Lung (tissue), 12 donors: Measurements from ENCODE around the gene TKFC. TPM values are rescaled to one million over a fixed set of nuclear protein-coding genes. Genes with fewer than 3 reads are reported as not detected.

ENCODE experiments used
- ATAC-seq: fragments of 200-7000 bp; cut with Tn5 transposase; one replicate; pipeline ENCODE4 v1.9.1; 2020; ENCODE audit warnings: moderate number of reproducible peaks; ENCODE audit not compliant: insufficient read depth, low FRiP score
- DNase-seq, 3 donors: peaks; one replicate each; pipeline ENCODE4 v3.0.0-alpha.2; 2013 to 2017
- H3K27ac ChIP-seq, 2 donors: one replicate each; pipeline ENCODE4 v1.5.1; 2013; ENCODE audit warnings: mild to moderate bottlenecking in 2 of 2, moderate library complexity in 2 of 2, control low read depth in 1 of 2, inconsistent platforms in 1 of 2, low read depth in 1 of 2, low read length in 1 of 2
- H3K27me3 ChIP-seq, 3 donors: one replicate each; pipeline ENCODE4 v1.5.1; 2013; ENCODE audit warnings: low read length in 2 of 3; ENCODE audit not compliant: control insufficient read depth in 3 of 3, insufficient read depth in 3 of 3
- H3K36me3 ChIP-seq, 4 donors: one replicate each; pipeline ENCODE4 v1.5.1; 2013; ENCODE audit warnings: low read length in 4 of 4, mild to moderate bottlenecking in 1 of 4, moderate library complexity in 1 of 4; ENCODE audit not compliant: control insufficient read depth in 4 of 4, insufficient read depth in 4 of 4
- H3K4me1 ChIP-seq, 5 donors: one replicate each; pipeline ENCODE4 v1.5.1; 2013; ENCODE audit warnings: low read length in 5 of 5, mild to moderate bottlenecking in 2 of 5, moderate library complexity in 1 of 5; ENCODE audit not compliant: control insufficient read depth in 5 of 5, insufficient read depth in 5 of 5
- H3K4me3 ChIP-seq: one replicate; pipeline ENCODE4 v1.5.1; 2013; ENCODE audit warnings: mild to moderate bottlenecking, control low read depth, moderate library complexity
- H3K9ac ChIP-seq, 2 donors: one replicate each; pipeline ENCODE4 v1.5.1; 2013; ENCODE audit warnings: low read length in 2 of 2, control low read depth in 1 of 2; ENCODE audit not compliant: insufficient read depth in 1 of 2
- H3K9me3 ChIP-seq, 4 donors: one replicate each; pipeline ENCODE4 v1.5.1; 2013; ENCODE audit warnings: low read length in 3 of 4, mild to moderate bottlenecking in 1 of 4, moderate library complexity in 1 of 4; ENCODE audit not compliant: control insufficient read depth in 4 of 4, insufficient read depth in 3 of 4
- WGBS, 2 donors: extraction: QIAGEN DNeasy Blood & Tissue Kit; methylation state at CpG; one replicate each; pipeline ENCODE4 v1.1.7; 2013; 5-methylcytosine and 5-hydroxymethylcytosine counted together
- polyA plus RNA-seq, 2 donors: library from polyadenylated mRNA; stranded (reverse); fragments of 200-250 nt; gene quantifications; one replicate each; pipeline ENCODE4 v1.2.1, GENCODE V29; 2013
- total RNA-seq, 2 donors: library from RNA; depleted of rRNA in 1 of 2; stranded (reverse); fragments of >200 nt in 1 of 2; gene quantifications; one replicate each; pipeline ENCODE4 v1.2.1, GENCODE V29; 2014 to 2021
- TF ChIP-seq, protein P1 (sequence below): IDR thresholded peaks from 2 replicates; pipeline ENCODE4 v1.5.1; 2012; ENCODE audit warnings: mild to moderate bottlenecking; ENCODE audit errors: control extremely low read depth, extremely low read depth
- donor health status: control.
- donor health status: control.
- donor health status: Bipolar disorder and iron deficiency.
- donor health status: healthy.
- donor health status: DM: yes; HTN: yes; CAD: no.

Gene TKFC
- total and polyA plus RNA-seq, 4 donors, result 35.0 to 69.2 (median 39.8) TPM

DNA sequence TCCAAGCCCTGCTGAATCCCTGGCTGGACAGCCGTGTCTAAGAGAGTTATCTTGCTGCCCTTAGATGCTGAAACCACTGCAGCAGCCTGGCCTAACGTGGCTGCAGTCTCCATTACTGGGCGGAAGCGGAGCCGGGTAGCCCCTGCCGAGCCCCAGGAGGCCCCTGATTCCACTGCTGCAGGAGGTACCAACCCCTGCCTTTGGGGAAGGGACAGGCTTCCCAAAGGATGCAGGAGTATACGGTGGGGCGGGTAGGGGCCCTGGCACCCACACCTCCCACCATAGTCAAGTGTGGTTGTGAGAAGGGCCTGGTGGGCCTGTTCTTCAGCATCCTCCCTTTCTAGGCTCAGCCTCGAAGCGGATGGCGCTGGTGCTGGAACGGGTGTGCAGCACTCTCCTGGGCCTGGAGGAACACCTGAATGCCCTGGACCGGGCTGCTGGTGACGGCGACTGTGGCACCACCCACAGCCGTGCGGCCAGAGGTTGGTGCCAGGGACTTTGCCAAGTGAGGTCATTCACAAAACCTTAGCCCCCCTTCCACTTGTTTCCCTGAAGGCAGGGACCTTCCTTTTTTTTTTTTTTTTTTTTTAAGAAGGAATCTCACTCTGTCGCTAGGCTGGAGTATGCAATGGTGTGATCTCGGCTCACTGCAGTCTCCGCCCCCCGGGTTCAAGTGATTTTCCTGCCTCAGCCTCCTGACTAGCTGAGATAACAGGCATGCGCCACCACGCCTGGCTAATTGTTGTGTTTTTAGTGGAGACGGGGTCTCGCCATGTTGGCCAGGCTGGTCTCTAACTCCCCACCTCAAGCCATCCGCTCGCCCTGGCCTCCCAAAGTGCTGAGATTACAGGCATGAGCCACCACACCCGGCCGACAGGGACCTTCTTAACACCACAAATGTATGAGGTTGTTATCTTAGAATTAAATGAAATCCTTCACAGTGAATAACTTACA lies 11.0 kb downstream of the TKFC start:
- H3K4me3 ChIP-seq, result no peak overlapping the region
- H3K9ac ChIP-seq, result no peak overlapping the region
- H3K4me1 ChIP-seq, result no peaks in the 10 kb centered on the region
- WGBS, 2 donors, result 92 to 96% methylated on average over 29 of the region's 29 CpGs
- H3K36me3 ChIP-seq, result peaks cover 0 to 27% (median 7%) of the 10 kb centered on the region in 4 donors
- TF ChIP-seq, protein P1, sequence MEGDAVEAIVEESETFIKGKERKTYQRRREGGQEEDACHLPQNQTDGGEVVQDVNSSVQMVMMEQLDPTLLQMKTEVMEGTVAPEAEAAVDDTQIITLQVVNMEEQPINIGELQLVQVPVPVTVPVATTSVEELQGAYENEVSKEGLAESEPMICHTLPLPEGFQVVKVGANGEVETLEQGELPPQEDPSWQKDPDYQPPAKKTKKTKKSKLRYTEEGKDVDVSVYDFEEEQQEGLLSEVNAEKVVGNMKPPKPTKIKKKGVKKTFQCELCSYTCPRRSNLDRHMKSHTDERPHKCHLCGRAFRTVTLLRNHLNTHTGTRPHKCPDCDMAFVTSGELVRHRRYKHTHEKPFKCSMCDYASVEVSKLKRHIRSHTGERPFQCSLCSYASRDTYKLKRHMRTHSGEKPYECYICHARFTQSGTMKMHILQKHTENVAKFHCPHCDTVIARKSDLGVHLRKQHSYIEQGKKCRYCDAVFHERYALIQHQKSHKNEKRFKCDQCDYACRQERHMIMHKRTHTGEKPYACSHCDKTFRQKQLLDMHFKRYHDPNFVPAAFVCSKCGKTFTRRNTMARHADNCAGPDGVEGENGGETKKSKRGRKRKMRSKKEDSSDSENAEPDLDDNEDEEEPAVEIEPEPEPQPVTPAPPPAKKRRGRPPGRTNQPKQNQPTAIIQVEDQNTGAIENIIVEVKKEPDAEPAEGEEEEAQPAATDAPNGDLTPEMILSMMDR, result no peak
- no peak overlapping the region for H3K27ac ChIP-seq
- DNase-seq (no peak), ATAC-seq (no peak)
- H3K27me3 ChIP-seq, result no peaks in the 10 kb centered on the region
- no peaks in the 10 kb centered on the region for H3K9me3 ChIP-seq

DNA sequence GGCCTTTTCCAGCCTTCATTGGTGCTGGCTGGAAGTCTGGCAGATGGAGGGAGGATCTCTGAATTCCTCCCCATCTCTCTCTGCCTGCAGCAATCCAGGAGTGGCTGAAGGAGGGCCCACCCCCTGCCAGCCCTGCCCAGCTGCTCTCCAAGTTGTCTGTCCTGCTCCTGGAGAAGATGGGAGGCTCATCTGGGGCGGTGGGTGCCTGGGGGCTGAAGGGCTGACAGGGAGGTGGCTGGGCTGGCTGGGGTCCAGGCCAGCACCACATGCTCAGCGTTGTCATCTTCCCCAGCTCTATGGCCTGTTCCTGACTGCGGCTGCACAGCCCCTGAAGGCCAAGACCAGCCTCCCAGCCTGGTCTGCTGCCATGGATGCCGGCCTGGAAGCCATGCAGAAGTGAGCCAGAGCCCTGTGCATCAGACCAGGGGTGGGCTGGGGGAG lies 12.2 kb downstream of the TKFC start:
- peak overlapping the region in 1 of 2 donors; percentile 55 for H3K27ac ChIP-seq
- TF ChIP-seq, protein P1, result no peak
- no peaks in the 10 kb centered on the region for H3K4me1 ChIP-seq
- no peak overlapping the region for H3K4me3 ChIP-seq
- ATAC-seq (no peak), DNase-seq (peak in 1 of 3 donors; percentile 28)
- H3K9ac ChIP-seq, result no peak overlapping the region
- WGBS, 2 donors, result 66 to 72% methylated on average over 3 to 4 of the region's 4 CpGs
- H3K27me3 ChIP-seq, result no peaks in the 10 kb centered on the region
- no peaks in the 10 kb centered on the region for H3K9me3 ChIP-seq
- H3K36me3 ChIP-seq, result peaks cover 0 to 34% (median 7%) of the 10 kb centered on the region in 4 donors

DNA sequence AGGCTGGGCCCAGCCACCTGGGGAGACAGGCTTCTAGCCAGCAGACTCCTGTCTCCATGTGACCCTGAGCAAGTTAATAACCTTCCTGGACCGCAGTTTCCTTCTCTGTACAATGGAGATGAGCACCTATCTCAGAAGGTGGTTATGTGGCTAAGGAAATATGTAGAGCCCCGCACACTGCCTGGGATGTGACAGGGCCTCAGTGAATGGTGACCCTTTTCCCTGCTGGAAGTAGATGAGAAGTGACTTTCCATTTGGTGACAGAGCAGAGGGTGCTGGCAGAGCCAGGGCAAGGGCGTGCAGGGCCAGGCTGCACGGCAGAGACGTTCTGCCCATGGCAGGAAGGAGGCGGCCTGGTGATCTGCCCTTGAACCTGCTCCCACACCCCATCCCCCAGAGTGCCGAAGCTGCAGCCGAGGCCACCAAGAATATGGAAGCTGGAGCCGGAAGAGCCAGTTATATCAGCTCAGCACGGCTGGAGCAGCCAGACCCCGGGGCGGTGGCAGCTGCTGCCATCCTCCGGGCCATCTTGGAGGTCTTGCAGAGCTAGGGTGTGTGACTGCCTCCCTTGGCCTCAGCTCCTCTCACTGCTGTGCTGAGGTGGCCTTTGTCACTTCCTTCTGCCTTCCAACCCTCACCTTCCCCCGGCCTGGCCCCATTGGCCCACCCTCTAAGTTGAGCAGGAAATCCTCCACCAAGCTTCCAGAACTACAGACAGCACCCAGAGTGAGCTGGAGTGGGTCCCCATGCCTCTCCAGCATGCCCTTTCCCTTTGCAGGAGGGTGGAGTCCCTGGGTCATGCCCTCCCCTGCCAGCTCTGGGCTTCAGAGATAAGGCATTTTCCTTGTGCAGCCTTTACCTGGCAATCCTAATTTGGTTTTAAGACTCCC lies 13.2 kb downstream of the TKFC start:
- Histone ChIP-seq H3K36me3 (peaks cover 0 to 43% (median 7%) of the 10 kb centered on the region in 4 donors), H3K4me3 (no peak overlapping the region), H3K27ac (peak overlapping the region in 1 of 2 donors; percentile 28), H3K9ac (peak overlapping the region in 1 of 2 donors; percentile 11), H3K9me3 (no peaks in the 10 kb centered on the region), H3K27me3 (no peaks in the 10 kb centered on the region), H3K4me1 (no peaks in the 10 kb centered on the region)
- no peak for DNase-seq
- ATAC-seq, result no peak
- WGBS, 2 donors, result 74 to 80% methylated on average over 14 of the region's 14 CpGs
- TF ChIP-seq, protein P1, result no peak
